GM18526 (cell line): Measurements from ENCODE around the gene DOCK8.

Experiments used
- POLR2A ChIP-seq: IDR thresholded peaks from 3 replicates; pipeline ENCODE4 v1.6.1; 2011; ENCODE audit not compliant: insufficient read length; ENCODE audit errors: extremely low read depth

Gene DOCK8

DNA sequence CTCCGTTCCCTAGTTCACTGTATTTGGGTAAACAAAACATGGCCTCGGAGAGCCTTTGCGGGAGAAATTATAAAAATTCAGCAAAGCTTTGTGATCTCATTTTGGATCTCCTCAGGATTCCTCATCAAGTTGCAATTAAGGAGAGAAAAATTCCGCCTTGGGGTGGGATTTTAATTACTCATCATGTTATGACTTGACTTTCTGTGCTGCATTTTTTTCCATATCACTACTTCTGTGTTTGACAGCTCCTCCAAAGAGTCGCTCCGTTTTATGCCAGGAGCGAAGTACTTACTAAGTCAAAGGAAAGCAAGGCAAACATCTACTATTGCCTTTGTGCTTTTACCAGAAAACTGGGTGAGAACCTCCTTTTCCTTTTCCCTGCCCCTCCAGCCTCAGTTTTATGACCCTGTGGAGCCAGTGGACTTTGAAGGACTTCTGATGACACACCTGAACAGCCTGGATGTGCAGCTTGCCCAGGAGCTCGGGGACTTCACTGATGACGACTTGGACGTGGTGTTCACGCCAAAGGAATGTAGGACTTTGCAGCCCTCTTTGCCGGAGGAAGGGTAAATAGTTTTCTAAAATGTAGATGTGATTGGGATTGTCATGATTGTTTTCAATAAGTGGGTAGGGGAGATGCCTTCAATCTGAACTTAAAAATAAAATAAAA lies 71.5 kb downstream of the DOCK8 start:
- no peak for TF ChIP-seq POLR2A

DNA sequence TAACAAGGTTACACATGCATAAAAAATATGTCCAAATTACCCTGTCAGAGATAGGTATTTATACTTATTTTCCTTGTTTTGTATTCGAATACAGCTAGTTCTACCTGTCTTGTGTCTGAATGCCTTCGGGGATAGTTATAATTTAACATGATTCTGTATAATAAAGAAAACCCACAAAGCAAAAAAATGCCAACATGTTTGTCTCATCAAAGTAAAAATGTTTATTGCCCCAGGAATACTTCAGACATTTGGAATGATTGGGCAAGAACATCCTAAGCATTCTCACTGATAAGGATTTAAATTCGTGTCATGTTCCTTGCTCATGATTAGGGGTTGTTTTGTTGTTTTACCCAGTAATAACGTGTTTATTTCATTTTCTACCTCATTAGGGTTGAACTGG lies 74.5 kb downstream of the DOCK8 start:
- TF ChIP-seq POLR2A = no peak

- TF ChIP-seq POLR2A = no peak
Observed at GRCh38 chr9:292915-293314, 78.2 kb downstream of the DOCK8 start.

DNA sequence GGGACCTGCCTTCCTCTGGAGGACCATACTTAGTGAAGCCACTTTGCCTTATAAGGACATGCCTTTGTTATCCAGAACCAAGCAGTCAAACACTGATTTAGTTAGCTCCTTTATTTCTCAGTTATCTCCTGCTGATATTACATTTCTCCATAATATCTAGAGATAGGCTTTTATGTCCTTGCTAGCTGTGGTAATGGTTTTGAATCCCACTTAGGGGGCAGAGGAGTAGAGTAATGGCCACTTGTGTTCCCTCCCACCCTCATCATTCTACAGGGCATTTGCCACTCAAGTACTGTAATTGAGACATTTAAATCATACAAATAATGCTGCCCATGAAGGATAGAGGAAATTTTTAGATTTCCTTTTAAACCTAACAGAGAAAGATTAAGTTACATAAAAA lies 80.9 kb downstream of the DOCK8 start:
- TF ChIP-seq POLR2A = no peak

- no peak for TF ChIP-seq POLR2A
Observed at GRCh38 chr9:296411-296810, 81.7 kb downstream of the DOCK8 start.

- TF ChIP-seq POLR2A = no peak
Observed at GRCh38 chr9:297104-297972, 82.7 kb downstream of the DOCK8 start.

DNA sequence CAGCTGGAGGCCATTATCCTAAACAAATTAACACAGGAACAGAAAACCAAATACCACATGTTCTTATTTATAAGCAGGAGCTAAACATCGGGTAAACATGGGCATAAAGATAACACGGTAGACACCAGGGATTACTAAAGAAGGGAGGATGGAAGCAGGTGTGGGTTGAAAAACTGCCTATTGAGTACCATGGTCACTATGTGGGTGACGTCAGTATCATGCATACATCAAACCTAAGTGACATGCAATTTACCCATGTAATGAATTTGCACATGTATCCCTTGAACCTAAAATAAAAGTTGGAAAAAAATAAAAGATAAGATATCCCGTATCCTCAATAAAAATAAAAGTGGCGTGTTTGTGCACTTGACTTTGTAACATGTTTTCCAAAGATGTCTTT lies 88.8 kb downstream of the DOCK8 start:
- TF ChIP-seq POLR2A = no peak

DNA sequence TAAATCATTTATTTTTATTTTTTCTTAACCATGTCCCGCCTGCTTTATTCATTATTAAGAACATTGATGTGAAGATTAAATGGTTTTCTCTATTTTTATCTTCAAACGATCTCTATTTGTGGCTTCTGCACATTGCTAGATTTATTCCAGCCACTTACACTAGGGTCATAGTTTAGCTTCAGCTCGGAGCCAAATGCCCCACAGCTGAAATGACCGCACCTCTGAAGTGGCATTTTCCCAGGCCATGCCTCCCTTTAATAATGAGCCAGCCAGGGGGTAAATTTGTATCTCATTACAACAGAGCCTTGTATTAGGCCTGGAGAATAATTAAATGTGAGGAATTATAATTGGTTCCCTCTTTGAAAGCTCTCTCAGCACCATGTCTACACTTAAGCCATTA lies 89.4 kb downstream of the DOCK8 start:
- TF ChIP-seq POLR2A = no peak

GRCh38 chr9:304519-305185 lies 90.0 kb downstream of the DOCK8 start:
- no peak for TF ChIP-seq POLR2A

DNA sequence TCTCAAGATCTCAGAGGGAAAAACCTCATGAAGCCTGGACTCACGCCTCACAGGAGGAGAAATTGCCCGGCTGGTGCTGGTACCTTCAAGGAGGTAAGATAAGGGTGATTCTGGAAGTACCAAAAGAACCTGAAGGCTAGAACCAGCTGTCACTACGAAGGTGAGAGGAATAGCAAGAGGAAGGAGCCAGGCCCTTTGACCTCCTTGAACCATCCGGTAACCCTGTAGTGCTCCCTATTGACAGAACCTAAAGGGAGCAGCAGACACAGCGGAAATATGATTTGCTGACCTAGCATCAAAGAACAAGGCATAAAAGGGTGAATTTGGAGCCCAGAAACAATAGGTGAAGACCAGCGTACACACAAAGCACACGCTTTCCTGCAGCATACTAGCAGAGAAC lies 92.2 kb downstream of the DOCK8 start:
- TF ChIP-seq POLR2A = no peak

- TF ChIP-seq POLR2A = no peak
Observed at GRCh38 chr9:311841-312240, 97.2 kb downstream of the DOCK8 start.

GRCh38 chr9:312596-313320 lies 98.1 kb downstream of the DOCK8 start:
- no peak for TF ChIP-seq POLR2A

GRCh38 chr9:316382-316965 lies 101.8 kb downstream of the DOCK8 start:
- no peak for TF ChIP-seq POLR2A

DNA sequence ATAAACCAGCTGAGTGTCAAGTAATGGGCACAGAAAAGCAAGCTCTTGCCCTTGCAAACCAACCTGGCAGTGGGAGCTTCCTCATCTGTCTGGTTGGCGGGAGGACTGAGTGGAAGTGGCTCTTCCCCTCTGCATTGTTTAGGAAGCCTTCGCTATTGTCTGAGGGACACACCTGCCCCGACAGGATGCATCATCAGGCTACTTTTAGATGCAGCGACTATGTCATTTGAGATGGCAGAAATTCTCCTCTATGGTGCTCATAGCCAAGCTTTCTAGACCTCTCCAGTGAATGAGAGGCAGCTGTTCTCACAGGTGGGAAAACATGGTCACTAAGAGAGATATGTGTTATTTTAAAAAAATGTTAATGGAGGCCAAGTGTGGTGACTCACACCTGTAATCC lies 104.0 kb downstream of the DOCK8 start:
- no peak for TF ChIP-seq POLR2A

- TF ChIP-seq POLR2A = no peak
Observed at GRCh38 chr9:324971-325370, 110.3 kb downstream of the DOCK8 start.
